K562 (cell line): ENCODE measurements around the gene BPHL. TPM values are rescaled to one million over a fixed set of nuclear protein-coding genes. Genes with fewer than 3 reads are reported as not detected.

ENCODE experiments used
- ATF4 ChIP-seq: fragments of 450-650 bp; formaldehyde crosslinking; IDR thresholded peaks from 2 replicates; pipeline ENCODE4 v1.4.0; 2022; ENCODE audit warnings: mild to moderate bottlenecking, moderate library complexity
- BACH1 ChIP-seq: fragments of 200-800 bp; sonication (Bioruptor generic); IDR thresholded peaks from 2 replicates; pipeline ENCODE4 v1.6.1; 2016; ENCODE audit warnings: missing genetic modification characterization, missing compliant biosample characterization
- BCOR ChIP-seq: fragments of 450-650 bp; IDR thresholded peaks from 2 replicates; pipeline ENCODE4 v1.6.1; 2016
- DNMT1 ChIP-seq: fragments of 450-650 bp; IDR thresholded peaks from 2 replicates; pipeline ENCODE4 v1.6.1; 2016; ENCODE audit warnings: antibody characterized with exemption, mild to moderate bottlenecking
- E2F4 ChIP-seq: sonication (generic); formaldehyde crosslinking; IDR thresholded peaks from 2 replicates; pipeline ENCODE4 v1.8.0; 2022; ENCODE audit warnings: mild to moderate bottlenecking, low read depth, missing genetic modification reagents
- EP300 ChIP-seq: IDR thresholded peaks from 2 replicates; pipeline ENCODE4 v1.6.1; 2012; ENCODE audit warnings: low read length, improper control_type of control experiment
- HDAC1 ChIP-seq, 2 experiments: fragments of 450-650 bp; IDR thresholded peaks; 2 replicates each; pipeline ENCODE4 v1.6.1; 2016 to 2017; ENCODE audit warnings: inconsistent platforms in 1 of 2, mild to moderate bottlenecking in 1 of 2, moderate library complexity in 1 of 2
- ILF3 ChIP-seq: fragments of 450-650 bp; IDR thresholded peaks from 2 replicates; pipeline ENCODE4 v1.6.1; 2018; ENCODE audit warnings: antibody characterized with exemption, mild to moderate bottlenecking, moderate library complexity, borderline replicate concordance
- JUND ChIP-seq, 2 experiments: IDR thresholded peaks; 2 replicates in 1 of 2; 3 replicates in 1 of 2; pipeline ENCODE4 v1.6.1; 2011; ENCODE audit warnings: borderline replicate concordance in 2 of 2, low read depth in 2 of 2, low read length in 2 of 2, improper control_type of control experiment in 1 of 2, missing biosample characterization in 1 of 2, missing genetic modification characterization in 1 of 2, missing genetic modification reagents in 1 of 2
- KDM1A ChIP-seq, 2 experiments: fragments of 450-650 bp; IDR thresholded peaks; 2 replicates each; pipeline ENCODE4 v1.6.1; 2016; ENCODE audit warnings: mild to moderate bottlenecking in 2 of 2
- NFE2 ChIP-seq: IDR thresholded peaks from 2 replicates; pipeline ENCODE4 v1.6.1; 2014; ENCODE audit warnings: antibody characterized with exemption, low read depth
- RB1 ChIP-seq: fragments of 450-650 bp; IDR thresholded peaks from 2 replicates; pipeline ENCODE4 v1.6.1; 2017; ENCODE audit warnings: low read depth, mild to moderate bottlenecking
- RBM22 ChIP-seq: fragments of 200-400 bp; formaldehyde crosslinking; IDR thresholded peaks from 2 replicates; pipeline ENCODE4 v1.6.1; 2018; ENCODE audit warnings: low read length, low read depth; ENCODE audit not compliant: poor library complexity, severe bottlenecking
- RBM25 ChIP-seq: fragments of 200-400 bp; formaldehyde crosslinking; IDR thresholded peaks from 2 replicates; pipeline ENCODE4 v1.6.1; 2018; ENCODE audit warnings: low read length, low read depth, moderate library complexity; ENCODE audit not compliant: severe bottlenecking
- SMARCA5 ChIP-seq: fragments of 450-650 bp; IDR thresholded peaks from 2 replicates; pipeline ENCODE4 v1.6.1; 2016
- SMARCC2 ChIP-seq: fragments of 450-650 bp; IDR thresholded peaks from 2 replicates; pipeline ENCODE4 v1.6.1; 2017; ENCODE audit warnings: antibody characterized with exemption, moderate library complexity, mild to moderate bottlenecking, low read depth
- SOX6 ChIP-seq: fragments of 450-650 bp; IDR thresholded peaks from 2 replicates; pipeline ENCODE4 v1.6.1; 2014; ENCODE audit warnings: mild to moderate bottlenecking
- THRB ChIP-seq: fragments of 450-650 bp; formaldehyde crosslinking; conservative IDR thresholded peaks from 2 replicates; pipeline ENCODE4 v1.4.0; 2022; ENCODE audit warnings: mild to moderate bottlenecking, missing genetic modification characterization
- TRIM24 ChIP-seq, 2 experiments: fragments of 450-650 bp; IDR thresholded peaks; 2 replicates each; pipeline ENCODE4 v1.6.1; 2016
- ZBTB9 ChIP-seq: fragments of 450-650 bp; formaldehyde crosslinking; IDR thresholded peaks from 2 replicates; pipeline ENCODE4 v1.4.0; 2020; ENCODE audit warnings: mild to moderate bottlenecking, moderate library complexity
- ZFX ChIP-seq: sonication (generic); formaldehyde crosslinking; IDR thresholded peaks from 2 replicates; pipeline ENCODE4 v1.8.0; 2022; ENCODE audit warnings: mild to moderate bottlenecking, missing genetic modification reagents, moderate library complexity
- ZKSCAN8 ChIP-seq: fragments of 200-800 bp; sonication (Bioruptor generic); IDR thresholded peaks from 2 replicates; pipeline ENCODE4 v1.6.1; 2016; ENCODE audit warnings: missing genetic modification characterization, missing compliant biosample characterization
- ZNF280B ChIP-seq: fragments of 250-450 bp; sonication (Bioruptor Pico); IDR thresholded peaks from 2 replicates; pipeline ENCODE4 v1.5.1; 2021; ENCODE audit warnings: mild to moderate bottlenecking
- ZNF57 ChIP-seq: fragments of 450-650 bp; formaldehyde crosslinking; IDR thresholded peaks from 2 replicates; pipeline ENCODE4 v1.4.0; 2020; ENCODE audit warnings: mild to moderate bottlenecking, moderate library complexity
- polyA plus RNA-seq, 8 experiments: library from polyadenylated mRNA; depleted of rRNA in 4 of 8; stranded (reverse) in 5 of 8; unstranded in 3 of 8; fragments of >200 nt; fragmentation: Nextera tagmentation in 2 of 8; fragmentation: Illumina TruSeq in 1 of 8; extraction: Ambion mirVana in 2 of 8; extraction: Trizol in 1 of 8; gene quantifications; 2 replicates each; pipeline versions ENCODE4 v1.2.1 to v1.2.3, GENCODE V29; 2011 to 2014; ENCODE audit warnings: inconsistent platforms in 1 of 8, missing spikeins in 1 of 8
- total RNA-seq, 7 experiments: library from RNA; depleted of rRNA in 6 of 7; stranded (reverse); fragments of >200 nt in 6 of 7; fragmentation: Illumina TruSeq in 2 of 7; extraction: Trizol in 2 of 7; gene quantifications; 2 replicates each; pipeline versions ENCODE4 v1.2.1 to v1.2.3, GENCODE V29; 2011 to 2021; ENCODE audit warnings: low replicate concordance in 1 of 7

BPHL gene
- total and polyA plus RNA-seq, 9 of the 15 experiments (the other 6 are each of a cell fraction or from before 2014, with no cell fraction given) = 3.5 to 17.4 (median 8.2) TPM

GRCh38 chr6:3162067-3162497 is 43.6 kb downstream of the BPHL start (continued):
- no peak for TF ChIP-seq ZNF57 (CRISPR knock-in tag)
- TF ChIP-seq THRB (CRISPR knock-in tag) = 0 out of 2 replicates have a peak, but pooled peaks have one; percentile 41
- peak; percentile 9; the same call in 1 of the 2 replicates for TF ChIP-seq ZBTB9 (CRISPR knock-in tag)
- no peak for TF ChIP-seq ZNF280B (CRISPR knock-in tag)
- TF ChIP-seq ILF3 = peak; percentile 63; the same call in 1 of the 2 replicates
- TF ChIP-seq ZFX (CRISPR knock-in tag) = peak; percentile 46; the same call in 1 of the 2 replicates
- 0 out of 2 replicates have a peak, but pooled peaks have one; percentile 39 for TF ChIP-seq ATF4
- peak; percentile 97 for TF ChIP-seq RBM25
- peak in 1 of 2 experiments; percentile 49; a peak in 2 of 4 replicates for TF ChIP-seq HDAC1 (IDR thresholded peaks at IDR 0.05)
- peak; percentile 97 for TF ChIP-seq BCOR
- no peak for TF ChIP-seq RBM22
- peak; percentile 26 to 60; a peak in 3 of 4 replicates for TF ChIP-seq TRIM24 (IDR thresholded peaks at IDR 0.05)
- TF ChIP-seq NFE2 = peak; percentile 90
- TF ChIP-seq DNMT1 = no peak
- peak; percentile 66; the same call in 1 of the 2 replicates for TF ChIP-seq JUND (IDR thresholded peaks at IDR 0.05; ENCODE audit: borderline replicate concordance, low read depth, low read length)
- peak; percentile 61; the same call in 2 of the 3 replicates for TF ChIP-seq JUND (tag; IDR thresholded peaks at IDR 0.05; ENCODE audit: borderline replicate concordance, low read depth, low read length)
- peak; percentile 86 to 92 for TF ChIP-seq KDM1A (IDR thresholded peaks at IDR 0.05)
- peak; percentile 47; the same call in 1 of the 2 replicates for TF ChIP-seq EP300
- TF ChIP-seq SOX6 = peak; percentile 52
- TF ChIP-seq ZKSCAN8 (CRISPR knock-in tag) = peak; percentile 71; the same call in 1 of the 2 replicates
- TF ChIP-seq E2F4 (CRISPR knock-in tag) = no peak
- peak; percentile 19; the same call in 1 of the 2 replicates for TF ChIP-seq RB1
- TF ChIP-seq BACH1 (tag) = peak; percentile 78
- TF ChIP-seq SMARCC2 = peak; percentile 68; the same call in 1 of the 2 replicates
- peak; percentile 91 for TF ChIP-seq SMARCA5
